Measurements from ENCODE around the gene CCDC187. TPM values are rescaled to one million over a fixed set of nuclear protein-coding genes. Genes with fewer than 3 reads are reported as not detected.

Gene CCDC187
- polyA plus RNA-seq, 1 donor from 2014 or later, result not detected

- no peak overlapping the region for H3K4me3 ChIP-seq (ENCODE audit: low read length)
- no peaks in the 10 kb centered on the region for H4K20me1 ChIP-seq (ENCODE audit: insufficient read depth)
- H3K4me2 ChIP-seq (ENCODE audit: low read length), result no peak overlapping the region
Observed at GRCh38 chr9:136228107-136228875, 75.6 kb downstream of the CCDC187 start.

GRCh38 chr9:136226680-136227407 is 77.0 kb downstream of the CCDC187 start:
- Histone ChIP-seq H3K9me3 (ENCODE audit: low read length) (no peaks in the 10 kb centered on the region), H3K4me2 (ENCODE audit: low read length) (no peak overlapping the region), H3K27me3 (ENCODE audit: insufficient read depth, low read depth, low read length) (no peaks in the 10 kb centered on the region), H2AFZ (ENCODE audit: low read depth, low read length) (no peak overlapping the region), H3K36me3 (ENCODE audit: insufficient read depth, low read length) (no peaks in the 10 kb centered on the region), H3K4me3 (ENCODE audit: low read length) (no peak overlapping the region), H3F3A (ENCODE audit: insufficient read depth, low read length, poor library complexity, severe bottlenecking) (no peaks in the 10 kb centered on the region), H3K9ac (ENCODE audit: low read length) (no peak overlapping the region), H4K20me1 (ENCODE audit: insufficient read depth) (no peaks in the 10 kb centered on the region), H3K27ac (ENCODE audit: low read length) (no peak overlapping the region), H3K79me2 (replicated peaks; ENCODE audit: insufficient read depth, low read length) (no peaks in the 10 kb centered on the region), H3K9me2 (ENCODE audit: insufficient read depth, low read length) (no peaks in the 10 kb centered on the region)
- TF ChIP-seq TAF1 (IDR thresholded peaks at IDR 0.05; ENCODE audit: low read depth), result no peak
- TF ChIP-seq MXI1 (conservative IDR thresholded peaks at IDR 0.05; ENCODE audit: poor library complexity, severe bottlenecking), result no peak
- no peak for TF ChIP-seq REST (IDR thresholded peaks at IDR 0.05; ENCODE audit: borderline replicate concordance)
- TF ChIP-seq EZH2 (IDR thresholded peaks at IDR 0.05; ENCODE audit: borderline replicate concordance, insufficient read depth, low read length, poor library complexity, severe bottlenecking), result no peak
- no peak for TF ChIP-seq POLR2AphosphoS5 (IDR thresholded peaks at IDR 0.05)

More at GRCh38 chr9:136228107-136228875, 75.6 kb downstream of the CCDC187 start:
- no peaks in the 10 kb centered on the region for H3K9me2 ChIP-seq (ENCODE audit: insufficient read depth, low read length)
- no peak for TF ChIP-seq POLR2AphosphoS5 (IDR thresholded peaks at IDR 0.05)
- TF ChIP-seq RAD21 (conservative IDR thresholded peaks at IDR 0.05), result no peak
- no peaks in the 10 kb centered on the region for H3K9me3 ChIP-seq (ENCODE audit: low read length)
- no peak overlapping the region for H3K27ac ChIP-seq (ENCODE audit: low read length)
- H3K79me2 ChIP-seq (replicated peaks; ENCODE audit: insufficient read depth, low read length), result no peaks in the 10 kb centered on the region
- H3K27me3 ChIP-seq (ENCODE audit: insufficient read depth, low read depth, low read length), result no peaks in the 10 kb centered on the region
- no peak overlapping the region for H3K9ac ChIP-seq (ENCODE audit: low read length)
- no peaks in the 10 kb centered on the region for H3F3A ChIP-seq (ENCODE audit: insufficient read depth, low read length, poor library complexity, severe bottlenecking)
- H2AFZ ChIP-seq (ENCODE audit: low read depth, low read length), result no peak overlapping the region
- no peaks in the 10 kb centered on the region for H3K36me3 ChIP-seq (ENCODE audit: insufficient read depth, low read length)

- Histone ChIP-seq H3K9me2 (ENCODE audit: insufficient read depth, low read length) (no peaks in the 10 kb centered on the region), H3K27ac (ENCODE audit: low read length) (no peak overlapping the region), H3K4me2 (ENCODE audit: low read length) (no peak overlapping the region), H3F3A (ENCODE audit: insufficient read depth, low read length, poor library complexity, severe bottlenecking) (no peaks in the 10 kb centered on the region), H3K36me3 (ENCODE audit: insufficient read depth, low read length) (no peaks in the 10 kb centered on the region), H3K4me3 (ENCODE audit: low read length) (no peak overlapping the region), H4K20me1 (ENCODE audit: insufficient read depth) (no peaks in the 10 kb centered on the region), H3K9ac (ENCODE audit: low read length) (no peak overlapping the region), H3K9me3 (ENCODE audit: low read length) (no peaks in the 10 kb centered on the region), H2AFZ (ENCODE audit: low read depth, low read length) (no peak overlapping the region), H3K27me3 (ENCODE audit: insufficient read depth, low read depth, low read length) (no peaks in the 10 kb centered on the region), H3K79me2 (replicated peaks; ENCODE audit: insufficient read depth, low read length) (no peaks in the 10 kb centered on the region)
- TF ChIP-seq REST (IDR thresholded peaks at IDR 0.05; ENCODE audit: borderline replicate concordance), result no peak
- peak; percentile 54 for TF ChIP-seq RAD21 (conservative IDR thresholded peaks at IDR 0.05)
- peak; percentile 74 for TF ChIP-seq CTCF (IDR thresholded peaks at IDR 0.05; ENCODE audit: poor library complexity, severe bottlenecking)
- peak; percentile 62 for TF ChIP-seq SMC3 (conservative IDR thresholded peaks at IDR 0.05; ENCODE audit: poor library complexity)
Observed at GRCh38 chr9:136225748-136226679, 77.9 kb downstream of the CCDC187 start.

All from neural cell (in vitro differentiated cells).